NCI-H1105 treated with DMSO at 0.1 percent for 48 hours (cell line): ENCODE data around the gene PLCB1.

ENCODE experiments used
- DNase-seq: peaks from one replicate; lab custom pipeline; 2025; lab: John Stamatoyannopoulos, UW

Gene PLCB1

DNA sequence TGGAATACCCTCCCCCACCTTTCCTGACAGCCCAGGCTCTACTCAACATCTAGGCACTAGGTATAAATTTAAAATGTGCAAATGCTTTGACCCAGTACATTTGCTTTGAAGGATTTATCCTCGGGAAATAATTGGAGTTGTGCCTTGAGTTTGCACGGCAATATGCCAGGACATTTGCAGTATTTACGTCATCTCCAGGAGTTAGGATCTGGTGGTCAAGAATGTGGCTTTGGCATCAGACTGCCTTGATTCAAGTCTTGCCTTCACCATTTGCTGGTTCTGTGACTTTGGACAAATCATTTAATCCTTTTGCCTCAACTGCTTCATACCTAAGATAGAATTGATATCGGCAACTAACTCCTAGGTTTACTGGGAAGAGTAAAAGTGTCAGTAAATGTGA lies 169.6 kb downstream of the PLCB1 start:
- DNase-seq, result no peak

DNA sequence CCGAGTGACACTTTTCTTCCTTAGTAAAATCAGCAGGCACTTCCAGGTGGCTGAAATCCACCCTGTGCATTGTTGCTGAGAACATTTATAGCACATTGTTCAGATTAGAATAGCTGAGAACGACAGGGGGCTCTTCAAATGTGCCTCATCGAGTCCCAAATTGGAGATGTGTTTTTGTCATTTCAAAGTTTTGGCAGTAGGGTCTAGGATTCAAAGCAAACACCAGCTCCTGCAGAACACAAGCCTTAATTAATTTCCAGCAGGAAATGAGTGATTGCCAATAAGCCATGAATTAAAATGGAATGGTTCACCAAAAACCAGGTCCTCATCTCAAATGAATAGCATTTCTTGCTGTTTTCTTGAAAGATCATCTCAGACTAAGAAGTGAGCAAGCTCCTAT lies 171.6 kb downstream of the PLCB1 start:
- DNase-seq, result no peak

DNA sequence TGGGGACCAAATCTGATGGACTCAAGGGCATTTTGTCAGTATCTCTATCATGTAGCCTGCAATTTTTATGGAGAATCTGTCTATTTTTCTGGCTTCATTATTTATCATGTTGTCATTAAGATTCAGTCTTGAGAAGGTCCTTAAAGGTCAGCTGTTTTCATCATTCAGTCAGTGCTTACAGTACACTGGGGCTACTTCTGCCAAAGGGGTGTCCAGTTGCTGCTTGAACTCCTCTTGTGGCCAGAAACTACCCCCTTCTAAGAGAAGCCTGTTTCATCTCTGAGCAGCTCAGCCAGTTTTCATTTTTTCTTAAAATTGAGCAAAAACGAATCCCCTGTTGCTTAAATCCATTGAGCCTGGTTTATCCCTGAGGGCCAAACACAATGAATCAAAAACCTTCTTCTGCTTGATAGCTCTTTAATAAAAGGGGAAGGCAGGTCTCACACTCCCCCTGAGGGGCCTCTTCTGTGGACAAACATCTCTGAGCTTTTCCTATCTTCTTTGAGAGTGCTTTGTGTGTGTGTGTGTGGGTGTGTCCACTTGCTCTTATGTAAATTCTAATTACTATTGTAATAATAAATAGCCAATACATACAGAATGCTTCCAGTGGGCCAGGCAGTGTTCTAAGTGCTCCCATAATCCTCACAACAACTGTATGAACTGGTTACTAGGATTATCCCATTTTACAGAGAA lies 172.2 kb downstream of the PLCB1 start:
- no peak for DNase-seq

DNA sequence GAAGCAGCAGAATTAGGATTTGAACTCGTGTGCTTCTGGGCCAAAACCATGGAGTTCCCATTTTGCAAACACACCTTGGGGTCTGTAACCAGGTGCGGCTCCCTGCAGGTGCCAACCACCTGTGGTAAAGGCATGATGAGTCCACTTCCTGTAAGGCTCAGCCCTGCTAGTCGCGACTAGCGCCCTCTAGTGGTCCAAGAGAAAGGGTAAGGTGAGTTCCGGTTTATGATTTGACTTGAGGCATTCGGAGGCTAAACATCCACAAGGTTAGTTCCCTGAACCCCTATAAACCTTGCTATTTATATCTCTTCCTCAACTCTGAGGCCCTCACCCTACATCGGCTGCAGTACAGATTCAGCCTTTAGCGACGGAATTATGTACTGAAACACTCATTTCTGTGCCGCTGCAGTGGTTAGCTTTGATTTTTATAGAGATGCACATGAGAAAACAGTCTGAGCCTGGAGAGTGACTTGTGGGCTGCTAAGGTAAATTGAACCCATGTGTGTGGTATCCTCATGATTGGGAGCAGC lies 173.4 kb downstream of the PLCB1 start:
- peak; percentile 12 for DNase-seq

DNA sequence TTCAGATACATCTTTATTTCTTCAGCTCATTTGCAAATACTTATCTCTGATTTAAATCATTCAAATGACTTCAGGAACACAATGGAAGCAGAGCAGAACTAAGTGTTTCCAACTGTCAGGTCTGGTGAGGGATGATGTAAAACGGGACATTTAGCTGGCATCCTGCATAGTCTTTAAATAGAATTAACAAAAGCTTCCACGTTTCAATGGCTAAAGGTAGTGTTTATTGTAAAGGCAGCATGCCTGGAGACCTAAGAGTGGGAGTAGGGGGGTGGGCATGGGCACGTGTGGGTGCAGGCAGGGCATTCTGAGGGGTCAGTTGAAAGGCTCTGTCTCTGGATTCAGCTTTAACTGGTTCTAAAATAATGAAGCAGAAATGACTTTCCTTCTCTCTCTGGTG lies 174.9 kb downstream of the PLCB1 start:
- DNase-seq, result no peak

DNA sequence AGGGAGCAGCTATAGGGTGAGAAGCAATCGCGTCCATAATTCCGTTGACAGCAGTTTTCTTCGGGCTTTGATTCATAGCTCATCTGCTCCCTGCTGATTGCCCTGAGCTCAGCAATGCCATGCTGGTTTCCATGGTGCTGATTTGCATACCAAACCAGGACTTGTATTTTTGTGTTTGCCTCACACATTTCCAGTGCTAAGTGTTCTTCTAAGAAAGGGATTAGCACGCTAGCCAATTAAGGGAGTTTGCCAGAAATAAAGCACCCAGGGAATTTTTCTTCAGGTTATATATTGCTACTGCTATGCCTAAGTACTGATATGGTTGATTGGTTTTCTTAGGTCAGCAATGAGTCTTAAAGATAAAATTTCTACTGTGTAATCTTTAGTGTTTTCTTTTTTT lies 177.6 kb downstream of the PLCB1 start:
- no peak for DNase-seq

DNA sequence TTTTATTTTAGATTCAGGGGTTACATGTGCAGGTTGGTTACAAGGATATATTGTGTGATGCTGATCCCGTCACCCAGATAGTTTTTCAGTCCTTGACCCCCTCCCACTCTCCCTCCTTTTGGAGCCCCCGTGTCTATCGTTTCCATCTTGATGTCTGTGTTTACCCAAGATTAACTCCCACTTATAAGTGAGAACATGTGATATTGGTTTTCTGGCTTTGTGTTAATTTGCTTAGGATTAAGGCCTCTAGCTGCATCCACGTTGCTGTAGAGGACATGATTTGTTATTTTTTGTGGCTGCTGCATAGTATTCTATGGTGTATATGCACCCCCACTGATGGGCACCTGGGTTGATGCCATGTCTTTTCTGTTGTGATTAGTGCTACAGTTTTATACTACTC lies 178.6 kb downstream of the PLCB1 start:
- DNase-seq, result no peak

DNA sequence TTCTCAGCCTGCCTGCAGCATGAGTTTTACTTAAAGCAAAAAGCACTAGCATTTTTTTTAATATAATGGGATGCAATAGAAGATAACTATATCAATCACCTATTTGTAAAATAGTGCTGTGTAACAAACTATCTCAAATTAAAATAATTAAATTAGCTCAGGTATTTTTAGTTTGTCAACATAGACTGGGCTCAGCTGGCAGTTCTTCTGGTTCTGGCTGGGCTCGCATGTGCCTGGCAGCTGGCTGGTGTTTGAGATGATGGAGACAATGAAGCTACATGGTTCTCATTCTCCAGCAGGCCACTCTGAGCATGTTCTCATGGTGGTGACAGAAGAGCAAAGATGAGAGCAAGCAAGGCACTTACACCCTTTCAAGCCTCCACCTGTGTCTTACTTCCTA lies 181.0 kb downstream of the PLCB1 start:
- DNase-seq, result no peak

DNA sequence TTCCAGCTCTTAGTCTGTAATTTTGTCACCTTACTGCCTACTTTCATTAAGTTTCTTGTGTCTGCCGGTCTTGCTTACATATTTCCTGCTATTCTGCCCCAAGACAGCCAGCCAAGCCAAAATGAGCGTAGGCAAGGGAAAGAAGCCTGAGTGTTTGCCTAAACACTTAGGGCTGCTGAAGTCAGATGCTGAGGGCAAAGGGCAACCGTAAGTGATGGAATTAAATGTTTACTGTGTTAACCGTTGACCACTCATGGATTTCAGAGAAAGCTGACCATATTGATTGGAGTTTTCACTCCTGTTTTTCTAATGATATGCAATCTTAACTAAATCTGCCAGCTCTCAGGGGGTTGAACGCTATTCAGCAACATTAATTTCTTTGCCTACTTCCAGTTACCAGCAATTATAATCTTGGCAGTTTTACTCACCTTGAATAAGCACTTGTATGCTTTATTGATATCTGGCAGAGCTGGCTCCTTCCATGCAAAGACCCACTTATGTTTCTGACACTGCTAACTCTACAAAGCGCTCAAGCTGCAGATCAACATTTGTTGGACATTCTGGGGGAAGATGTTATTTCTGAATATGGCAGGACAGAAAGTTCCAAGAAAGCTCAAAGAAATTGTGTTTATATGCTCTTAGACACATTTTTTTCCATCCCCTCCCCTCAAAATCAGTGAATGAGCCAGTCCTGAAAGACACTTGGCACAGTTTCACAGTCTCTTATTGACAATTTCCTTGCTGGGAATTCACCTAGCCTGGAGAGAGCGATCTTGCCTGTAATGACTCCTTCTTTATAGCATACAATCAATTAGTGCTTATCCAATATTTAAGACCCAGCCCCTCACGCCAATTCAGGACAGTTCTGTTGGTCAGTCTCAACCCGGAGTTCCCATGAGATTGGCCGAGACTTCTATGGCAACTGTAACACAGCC lies 183.8 kb downstream of the PLCB1 start:
- DNase-seq, result peak; percentile 88

DNA sequence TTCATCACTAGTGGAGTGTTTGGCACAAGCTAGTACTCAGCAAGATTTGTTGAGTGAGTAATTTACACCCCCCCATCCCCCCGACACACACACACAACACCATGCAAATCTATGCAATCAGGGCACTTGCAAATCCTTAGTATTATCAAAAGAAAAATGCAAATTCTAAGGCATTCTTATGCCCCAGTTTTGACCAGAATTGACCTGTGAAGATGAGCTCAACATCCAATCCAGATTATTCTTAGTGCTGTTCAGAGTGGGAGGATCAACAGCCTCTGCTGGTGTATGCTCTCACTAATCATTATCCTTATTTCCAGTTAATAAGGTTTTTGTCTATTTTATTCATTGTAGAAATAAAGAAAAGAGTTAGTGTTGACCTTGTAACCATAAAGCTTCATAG lies 185.4 kb downstream of the PLCB1 start:
- no peak for DNase-seq

DNA sequence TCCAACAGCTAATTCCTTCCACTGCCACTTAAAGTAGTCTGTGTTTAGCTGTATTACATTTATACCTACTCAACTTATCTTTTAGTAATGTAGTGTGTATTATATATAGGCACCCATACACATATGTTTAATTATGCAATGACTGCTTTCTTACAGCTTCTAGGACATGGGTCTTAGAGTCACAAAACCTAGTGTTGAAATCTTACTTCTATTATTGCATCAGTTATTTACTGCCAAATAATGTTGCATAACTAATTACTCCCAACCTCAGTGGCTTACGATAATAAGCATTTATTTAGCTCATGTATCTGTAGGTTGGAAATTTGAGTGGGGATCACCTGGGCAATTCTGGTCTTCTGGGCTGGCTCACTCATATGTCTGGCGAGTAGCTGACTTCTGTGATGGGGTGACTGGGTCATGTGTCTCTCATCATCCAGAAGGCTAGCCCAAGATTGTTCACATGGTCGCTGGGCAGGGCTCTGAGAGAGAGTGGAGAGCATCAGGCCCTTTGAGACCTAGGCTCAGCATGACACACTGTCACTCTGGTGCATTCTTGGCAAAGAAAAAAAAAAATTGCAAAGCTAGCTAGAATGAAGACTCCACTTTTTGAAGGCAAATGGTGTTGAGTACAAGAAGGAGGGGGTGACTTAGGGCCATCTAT lies 187.0 kb downstream of the PLCB1 start:
- DNase-seq, result no peak

DNA sequence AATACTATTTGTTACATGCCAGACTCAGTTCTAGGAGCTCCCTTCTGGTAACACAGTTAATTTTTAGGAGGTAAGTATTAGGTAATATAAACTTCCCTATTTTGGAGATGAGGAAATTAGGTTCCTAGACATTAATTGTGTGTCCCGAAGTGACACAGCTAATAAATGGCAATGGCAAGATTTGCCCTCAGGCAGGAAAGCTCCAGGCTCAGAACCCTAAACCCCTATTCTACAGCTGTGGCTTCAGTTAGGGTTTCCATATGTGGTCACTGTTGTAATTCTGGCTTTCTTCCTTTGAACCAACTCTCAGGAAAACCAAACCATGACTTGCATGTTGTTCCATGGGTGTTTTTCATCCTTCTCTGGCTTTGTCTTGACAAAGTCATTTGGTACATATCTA lies 188.2 kb downstream of the PLCB1 start:
- DNase-seq, result no peak

DNA sequence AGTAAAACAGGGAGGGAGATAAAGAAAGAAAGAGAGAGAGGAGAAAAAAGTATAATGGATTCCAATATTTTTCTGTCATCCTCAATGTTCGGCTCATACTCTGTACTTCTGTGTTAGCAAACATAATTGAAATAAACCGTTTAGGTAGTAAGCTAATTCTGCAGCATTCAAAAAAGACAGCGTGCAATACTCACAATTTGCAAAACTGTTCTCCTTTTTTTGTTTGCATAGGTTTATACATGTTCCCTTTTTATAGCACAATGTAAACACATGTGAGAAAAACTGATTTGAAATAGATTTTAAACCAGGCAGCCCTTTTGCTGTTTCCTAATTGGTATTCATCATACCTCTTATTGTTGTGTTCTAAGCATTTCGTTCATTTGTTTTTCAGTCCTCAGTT lies 188.9 kb downstream of the PLCB1 start:
- DNase-seq, result no peak

DNA sequence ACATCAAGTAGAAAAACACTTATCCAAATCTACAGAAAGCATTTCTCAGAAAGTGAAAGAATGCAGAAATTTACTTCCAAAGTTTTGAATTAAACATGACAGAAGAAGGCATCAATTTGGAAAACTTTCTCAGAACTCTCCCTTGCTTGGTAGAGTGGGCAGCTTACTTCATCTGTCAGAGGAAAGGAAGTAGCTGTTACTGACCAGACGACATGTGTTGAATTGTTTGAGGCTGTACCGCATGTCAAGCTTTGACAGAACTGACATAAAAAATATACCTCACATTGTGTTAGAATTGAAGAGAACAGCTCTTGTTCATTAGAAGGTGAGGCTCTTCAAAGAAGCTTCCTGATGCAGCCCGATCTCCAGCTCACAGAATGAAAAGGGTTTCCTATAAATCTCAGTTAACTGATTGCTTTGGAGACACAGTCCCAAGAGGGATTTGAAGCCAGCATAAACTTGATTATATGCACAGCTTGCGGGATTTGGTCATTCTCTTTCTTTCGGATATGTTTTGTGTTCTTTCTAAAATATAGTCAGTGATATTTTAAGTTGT lies 190.7 kb downstream of the PLCB1 start:
- DNase-seq, result no peak

DNA sequence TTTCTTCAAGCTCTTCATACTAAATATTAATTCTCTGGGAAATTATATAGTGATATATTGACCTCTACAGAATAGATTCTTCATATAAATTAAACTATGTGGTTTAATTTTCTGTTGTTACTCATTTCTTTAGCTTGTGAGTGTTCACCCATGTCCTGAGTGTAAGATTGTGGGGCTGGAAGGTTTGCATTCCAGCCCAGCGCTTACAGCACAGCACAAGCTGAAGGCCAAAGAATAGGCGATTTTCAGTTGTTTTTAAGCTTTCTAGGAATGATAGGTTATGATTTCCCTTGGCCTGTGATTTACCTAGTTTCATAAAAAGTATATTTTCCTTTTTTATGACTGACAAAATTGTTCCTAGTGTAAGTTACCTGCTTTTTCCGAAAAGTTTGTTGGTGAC lies 194.1 kb downstream of the PLCB1 start:
- DNase-seq, result no peak

DNA sequence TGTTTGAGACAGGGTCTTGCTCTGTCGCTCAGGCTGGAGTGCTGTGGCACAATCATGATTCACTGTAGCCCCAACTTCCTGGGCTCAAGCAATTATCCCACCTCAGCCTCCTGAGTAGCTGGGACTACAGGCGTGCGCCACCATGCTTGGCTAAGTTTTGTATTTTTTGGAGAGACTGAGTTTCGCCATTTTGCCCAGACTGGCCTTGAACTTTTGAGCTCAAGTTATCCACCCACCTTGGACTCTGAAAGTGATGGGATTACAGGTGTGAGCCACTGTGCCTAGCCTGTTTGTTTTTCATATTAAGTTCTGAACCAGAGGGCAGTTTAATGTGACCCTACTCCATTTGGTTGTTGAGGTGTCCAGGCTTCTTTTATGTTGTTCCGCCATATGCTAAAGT lies 194.8 kb downstream of the PLCB1 start:
- no peak for DNase-seq

DNA sequence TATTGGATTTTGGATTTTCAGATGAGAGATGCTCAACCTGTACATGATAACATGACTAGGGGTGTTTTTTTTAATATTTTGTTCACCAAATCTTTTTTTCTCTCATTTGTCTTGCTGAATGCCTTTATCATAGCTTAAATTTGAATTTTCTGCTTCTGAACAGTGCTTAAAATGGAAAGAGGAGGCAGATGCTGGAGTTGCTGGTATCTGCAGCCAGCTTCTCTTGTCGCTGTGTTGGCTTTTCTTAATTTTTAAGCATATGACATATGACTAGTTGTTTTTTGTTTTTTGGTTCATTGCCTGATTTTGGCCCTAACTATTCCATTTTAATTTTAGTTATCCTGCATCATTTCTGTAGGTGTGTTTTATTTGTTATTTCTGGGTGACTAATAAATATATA lies 196.1 kb downstream of the PLCB1 start:
- no peak for DNase-seq

DNA sequence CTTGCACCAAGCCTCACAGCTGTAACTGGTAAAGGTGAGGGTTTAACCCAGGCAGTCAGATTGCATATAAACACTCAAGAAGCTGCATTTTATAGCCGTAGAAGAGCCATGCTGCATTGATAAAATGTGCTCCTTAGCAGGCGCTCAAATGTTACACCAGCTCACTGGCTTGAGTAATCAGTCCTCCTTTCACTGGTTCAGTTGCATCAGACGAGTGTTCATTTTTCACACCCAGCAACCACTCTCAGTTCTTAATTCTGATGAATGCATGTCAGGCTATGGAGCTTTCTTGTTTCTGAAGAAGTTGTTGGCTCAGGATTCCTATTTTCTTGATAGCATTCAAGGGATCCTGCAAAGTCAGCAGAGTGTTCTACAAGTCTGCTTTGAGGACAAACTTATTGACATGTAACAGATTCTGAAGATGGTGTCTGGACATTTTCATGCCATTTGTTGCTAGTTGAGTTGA lies 198.3 kb downstream of the PLCB1 start:
- DNase-seq, result no peak

DNA sequence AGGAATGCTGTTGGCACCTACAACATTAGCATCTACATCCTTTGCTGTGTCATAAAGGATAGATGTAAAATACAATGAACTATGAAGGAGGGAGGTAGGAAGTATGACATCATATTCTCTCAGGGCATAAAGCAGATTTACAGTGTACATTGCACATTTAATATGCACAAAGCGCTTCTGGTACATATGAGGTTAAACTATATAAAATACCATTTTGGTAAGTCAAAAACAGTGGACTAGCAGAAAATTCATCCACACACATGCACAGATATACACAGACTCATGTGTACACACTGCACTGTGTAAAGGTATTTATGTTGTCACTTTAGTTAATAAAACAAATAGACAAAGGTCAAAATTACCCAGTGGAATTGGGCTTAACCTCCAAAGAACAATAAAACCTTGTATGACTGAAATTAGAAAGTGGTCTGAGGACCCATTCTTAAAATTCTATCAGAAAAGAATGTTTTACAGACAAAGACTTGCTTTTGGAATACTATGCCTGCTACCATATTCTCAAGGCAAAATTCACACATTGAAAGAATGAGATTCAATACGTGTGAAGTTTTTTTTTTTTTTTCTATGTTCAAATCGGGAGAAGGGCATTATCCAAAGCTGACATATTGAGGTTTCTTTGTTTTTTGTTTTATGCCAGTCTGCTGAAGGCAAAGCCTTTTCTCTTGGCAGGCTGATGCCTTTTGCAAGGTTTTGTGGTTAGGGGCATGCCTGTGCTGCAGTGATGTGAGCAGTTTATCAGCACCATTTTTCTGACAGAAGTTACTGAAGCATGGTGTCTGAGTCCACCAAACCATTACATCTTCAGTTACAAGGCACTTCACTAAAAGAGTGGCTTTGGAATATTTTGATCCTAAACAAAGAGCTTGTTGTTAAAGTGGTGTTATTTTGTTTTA lies 199.0 kb downstream of the PLCB1 start:
- DNase-seq, result no peak

DNA sequence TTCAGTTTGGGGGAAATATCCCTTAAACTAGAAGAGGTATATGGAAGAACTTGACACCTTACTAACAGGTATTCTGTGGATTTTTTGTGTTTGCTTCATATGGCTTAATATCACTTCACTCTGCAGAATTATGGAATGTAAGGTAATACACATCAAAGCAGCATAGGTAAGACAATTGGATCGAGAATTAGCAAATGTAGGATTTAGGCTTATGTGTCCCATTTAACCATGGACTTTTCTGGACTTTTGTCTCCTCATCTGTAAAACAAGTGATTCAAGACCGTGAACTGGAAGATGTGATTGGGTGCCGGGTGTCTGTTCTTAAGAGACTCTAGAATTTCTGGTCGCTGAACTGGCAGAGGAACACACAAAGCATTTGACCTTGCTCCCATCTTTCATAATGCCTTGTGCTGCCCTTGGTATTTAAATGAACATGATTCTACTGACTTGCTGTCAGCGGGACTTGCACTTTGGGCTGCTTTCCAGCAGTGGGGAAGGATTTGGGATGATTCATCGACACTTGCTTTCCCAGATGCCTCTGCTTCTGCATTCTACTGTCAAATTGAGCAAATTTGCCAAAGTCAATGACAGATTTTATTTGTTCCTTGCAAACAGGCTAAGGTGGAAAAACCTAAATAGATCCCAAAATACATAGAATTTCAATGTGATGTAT lies 199.8 kb downstream of the PLCB1 start:
- DNase-seq, result no peak

DNA sequence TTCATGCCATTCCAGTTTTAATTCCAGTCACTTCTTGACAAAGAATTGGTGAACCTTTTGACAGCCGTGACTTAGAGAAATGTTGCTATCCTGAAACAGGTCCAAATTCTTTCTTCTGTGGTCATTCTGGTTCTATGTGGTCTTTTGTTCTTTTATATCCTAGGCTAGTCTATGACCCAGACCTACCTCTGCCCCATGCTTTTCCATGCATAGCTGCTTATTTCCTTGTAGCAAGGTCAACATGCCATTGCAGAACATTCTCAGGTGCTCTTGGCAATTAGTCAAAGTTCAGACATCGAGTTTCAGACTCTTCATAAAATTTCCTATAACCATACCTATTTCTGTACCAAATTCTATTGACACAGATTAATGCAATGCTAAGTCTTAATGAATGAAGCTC lies 202.6 kb downstream of the PLCB1 start:
- no peak for DNase-seq
